ENCODE data around the gene PIP4K2C. TPM values are rescaled to one million over a fixed set of nuclear protein-coding genes. Genes with fewer than 3 reads are reported as not detected.

The PIP4K2C gene
- total and polyA plus RNA-seq, 2 experiments from 2014 or later = 10.8 to 30.6 TPM

DNA sequence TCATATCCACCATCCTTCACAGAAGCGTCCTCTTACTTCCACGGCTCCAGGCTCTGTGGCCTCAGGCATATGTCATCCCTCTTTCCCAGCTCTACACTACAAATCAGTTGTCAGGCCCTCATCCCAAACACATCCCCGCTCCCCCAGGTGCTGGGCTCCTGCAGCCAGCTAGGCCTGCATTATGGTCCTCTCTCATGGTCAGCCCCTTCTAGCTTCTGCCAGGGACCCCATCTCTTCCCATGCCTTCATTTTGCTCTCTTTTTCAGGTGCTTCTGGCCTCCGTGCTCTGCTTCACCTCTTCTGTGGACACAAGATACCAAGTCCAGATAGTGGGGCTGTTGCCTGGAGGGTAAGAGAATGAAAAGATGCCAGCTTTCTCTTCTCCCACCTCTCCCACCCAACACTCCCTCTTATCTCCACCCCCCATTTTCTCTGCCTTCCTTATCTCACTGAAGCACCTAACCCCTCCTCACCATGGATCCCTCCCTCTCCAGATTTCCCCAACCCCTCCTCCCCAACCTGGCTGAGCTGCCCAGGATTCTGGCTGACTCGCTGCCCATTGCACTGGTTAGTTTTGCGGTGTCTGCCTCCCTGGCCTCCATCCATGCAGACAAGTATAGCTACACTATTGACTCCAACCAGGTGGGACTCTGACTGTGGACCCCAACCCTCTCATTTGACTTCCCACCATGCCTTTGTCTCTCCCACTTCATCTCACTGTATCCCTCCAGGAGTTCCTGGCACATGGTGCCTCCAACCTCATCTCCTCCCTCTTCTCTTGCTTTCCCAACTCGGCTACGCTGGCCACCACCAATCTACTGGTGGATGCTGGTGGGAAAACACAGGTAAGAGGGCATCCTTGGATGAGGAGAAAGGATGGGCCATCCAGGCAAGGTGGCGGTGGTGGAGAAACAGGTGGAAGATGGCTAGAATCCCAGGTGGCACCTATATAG lies 31.6 kb downstream of the PIP4K2C start:
- H3K79me2 ChIP-seq (replicated peaks; ENCODE audit: insufficient read depth) = no peaks in the 10 kb centered on the region
- peak; percentile 11 for TF ChIP-seq EZH2 (IDR thresholded peaks at IDR 0.05; ENCODE audit: low read depth, unreplicated experiment)
- no peak for TF ChIP-seq POLR2AphosphoS5 (IDR thresholded peaks at IDR 0.05; ENCODE audit: low read depth)
- no peak for TF ChIP-seq STAT1 (IDR thresholded peaks at IDR 0.05; ENCODE audit: unreplicated experiment)
- TF ChIP-seq JUNB (IDR thresholded peaks at IDR 0.05; ENCODE audit: unreplicated experiment) = no peak
- TF ChIP-seq, protein P1, sequence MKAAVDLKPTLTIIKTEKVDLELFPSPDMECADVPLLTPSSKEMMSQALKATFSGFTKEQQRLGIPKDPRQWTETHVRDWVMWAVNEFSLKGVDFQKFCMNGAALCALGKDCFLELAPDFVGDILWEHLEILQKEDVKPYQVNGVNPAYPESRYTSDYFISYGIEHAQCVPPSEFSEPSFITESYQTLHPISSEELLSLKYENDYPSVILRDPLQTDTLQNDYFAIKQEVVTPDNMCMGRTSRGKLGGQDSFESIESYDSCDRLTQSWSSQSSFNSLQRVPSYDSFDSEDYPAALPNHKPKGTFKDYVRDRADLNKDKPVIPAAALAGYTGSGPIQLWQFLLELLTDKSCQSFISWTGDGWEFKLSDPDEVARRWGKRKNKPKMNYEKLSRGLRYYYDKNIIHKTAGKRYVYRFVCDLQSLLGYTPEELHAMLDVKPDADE (IDR thresholded peaks at IDR 0.05) = no peak
- H2AFZ ChIP-seq = no peak overlapping the region
- peaks cover 31% of the 10 kb centered on the region for H3K4me1 Mint-ChIP-seq
- peak overlapping the region; percentile 71 for H3K4me3 Mint-ChIP-seq
- peaks cover 100% of the 10 kb centered on the region for H3K27me3 ChIP-seq (ENCODE audit: insufficient read depth)
- no peak overlapping the region for H3K27ac Mint-ChIP-seq
- peak overlapping the region; percentile 87; the same call in 1 of the 2 replicates for H3K4me2 ChIP-seq
- ATAC-seq (no peak), DNase-seq (ENCODE audit: low spot score) (no peak)
- H3F3A ChIP-seq (replicated peaks; ENCODE audit: low read depth) = 0 out of 2 replicates have a peak, but pooled peaks cover 13% of the 10 kb centered on the region
- no peak overlapping the region for H3K4me3 ChIP-seq
- H3K4me1 ChIP-seq (ENCODE audit: insufficient read depth) = peaks cover 24% of the 10 kb centered on the region
- H3K9me2 ChIP-seq (ENCODE audit: insufficient read depth) = no peaks in the 10 kb centered on the region
- H3K9me3 Mint-ChIP-seq = no peaks in the 10 kb centered on the region
- H3K27ac ChIP-seq (ENCODE audit: low read depth) = no peak overlapping the region
- no peaks in the 10 kb centered on the region; the same call in 1 of the 2 replicates for H3K36me3 ChIP-seq (ENCODE audit: insufficient read depth)
- H3K27me3 Mint-ChIP-seq (ENCODE audit: insufficient read depth, low read depth, poor library complexity) = peaks cover 100% of the 10 kb centered on the region
- peaks cover 2% of the 10 kb centered on the region; the same call in 1 of the 3 replicates for H3K36me3 Mint-ChIP-seq (ENCODE audit: low read depth)
- peaks cover 8% of the 10 kb centered on the region for H4K20me1 ChIP-seq (replicated peaks; ENCODE audit: insufficient read depth)

DNA sequence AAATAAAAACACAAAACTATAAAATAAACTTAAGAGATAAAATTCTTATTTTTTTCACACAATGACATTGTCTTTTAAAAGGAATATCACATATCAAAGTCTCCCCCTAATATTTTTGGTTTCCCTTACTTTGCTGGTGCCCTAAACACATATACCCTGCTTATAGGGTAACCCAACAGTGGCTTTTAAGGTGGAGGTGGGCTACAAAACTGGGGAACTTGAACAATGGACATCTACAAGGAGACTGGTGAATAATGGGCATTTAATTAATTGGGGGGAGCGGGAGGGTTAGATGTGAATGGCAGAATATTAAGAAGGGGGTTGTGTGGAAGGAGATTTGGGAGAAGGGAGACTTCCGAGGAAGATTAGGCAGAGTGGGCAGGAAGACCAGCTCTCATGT lies 32.4 kb downstream of the PIP4K2C start:
- H3K36me3 Mint-ChIP-seq (ENCODE audit: low read depth) = peaks cover 2% of the 10 kb centered on the region; the same call in 1 of the 3 replicates
- peaks cover 100% of the 10 kb centered on the region for H3K27me3 Mint-ChIP-seq (ENCODE audit: insufficient read depth, low read depth, poor library complexity)
- no peak overlapping the region for H3K27ac ChIP-seq (ENCODE audit: low read depth)
- DNase-seq (ENCODE audit: low spot score) = no peak
- H3K36me3 ChIP-seq (ENCODE audit: insufficient read depth) = no peaks in the 10 kb centered on the region; the same call in 1 of the 2 replicates
- H3K4me3 Mint-ChIP-seq = no peak overlapping the region
- TF ChIP-seq STAT1 (IDR thresholded peaks at IDR 0.05; ENCODE audit: unreplicated experiment) (no peak), CREB1 (CRISPR knock-in tag; IDR thresholded peaks at IDR 0.05; ENCODE audit: low read depth) (no peak), ZNF114 (CRISPR knock-in tag; IDR thresholded peaks at IDR 0.05) (no peak), EZH2phosphoT487 (IDR thresholded peaks at IDR 0.05; ENCODE audit: unreplicated experiment) (no peak), POLR2AphosphoS5 (IDR thresholded peaks at IDR 0.05; ENCODE audit: low read depth) (no peak)
- TF ChIP-seq, protein P2, sequence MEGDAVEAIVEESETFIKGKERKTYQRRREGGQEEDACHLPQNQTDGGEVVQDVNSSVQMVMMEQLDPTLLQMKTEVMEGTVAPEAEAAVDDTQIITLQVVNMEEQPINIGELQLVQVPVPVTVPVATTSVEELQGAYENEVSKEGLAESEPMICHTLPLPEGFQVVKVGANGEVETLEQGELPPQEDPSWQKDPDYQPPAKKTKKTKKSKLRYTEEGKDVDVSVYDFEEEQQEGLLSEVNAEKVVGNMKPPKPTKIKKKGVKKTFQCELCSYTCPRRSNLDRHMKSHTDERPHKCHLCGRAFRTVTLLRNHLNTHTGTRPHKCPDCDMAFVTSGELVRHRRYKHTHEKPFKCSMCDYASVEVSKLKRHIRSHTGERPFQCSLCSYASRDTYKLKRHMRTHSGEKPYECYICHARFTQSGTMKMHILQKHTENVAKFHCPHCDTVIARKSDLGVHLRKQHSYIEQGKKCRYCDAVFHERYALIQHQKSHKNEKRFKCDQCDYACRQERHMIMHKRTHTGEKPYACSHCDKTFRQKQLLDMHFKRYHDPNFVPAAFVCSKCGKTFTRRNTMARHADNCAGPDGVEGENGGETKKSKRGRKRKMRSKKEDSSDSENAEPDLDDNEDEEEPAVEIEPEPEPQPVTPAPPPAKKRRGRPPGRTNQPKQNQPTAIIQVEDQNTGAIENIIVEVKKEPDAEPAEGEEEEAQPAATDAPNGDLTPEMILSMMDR (conservative IDR thresholded peaks at IDR 0.05; ENCODE audit: low read depth in 2 of 2) = no peak
- H3K4me1 ChIP-seq (ENCODE audit: insufficient read depth) = peaks cover 30% of the 10 kb centered on the region
- H3K79me2 ChIP-seq (replicated peaks; ENCODE audit: insufficient read depth) = no peaks in the 10 kb centered on the region
- H3K4me2 ChIP-seq = no peak overlapping the region
- no peaks in the 10 kb centered on the region for H3K9me3 Mint-ChIP-seq
- H3K27me3 ChIP-seq (ENCODE audit: insufficient read depth) = peaks cover 100% of the 10 kb centered on the region
- no peak overlapping the region for H3K27ac Mint-ChIP-seq
- H3F3A ChIP-seq (replicated peaks; ENCODE audit: low read depth) = 0 out of 2 replicates have a peak, but pooled peaks cover 13% of the 10 kb centered on the region
- no peak overlapping the region for H2AFZ ChIP-seq
- no peaks in the 10 kb centered on the region for H3K9me2 ChIP-seq (ENCODE audit: insufficient read depth)
- peaks cover 8% of the 10 kb centered on the region for H4K20me1 ChIP-seq (replicated peaks; ENCODE audit: insufficient read depth)
- H3K4me3 ChIP-seq = no peak overlapping the region
- H3K4me1 Mint-ChIP-seq = peaks cover 37% of the 10 kb centered on the region
- no peak for ATAC-seq
